GM18508 (cell line): ENCODE data around the gene PEAK1.

Experiments used
- ATAC-seq: cut with Tn5 transposase; IDR thresholded peaks from one replicate; pipeline ENCODE4 v1.9.1; 2021; ENCODE audit warnings: moderate number of reproducible peaks; ENCODE audit not compliant: insufficient read depth, unreplicated experiment

The PEAK1 gene

GRCh38 chr15:77243716-77244401 lies 176.0 kb downstream of the PEAK1 start:
- ATAC-seq, result no peak

- ATAC-seq, result no peak
Measured at GRCh38 chr15:77243135-77243534, 176.8 kb downstream of the PEAK1 start.

- ATAC-seq, result no peak
Measured at GRCh38 chr15:77239882-77240608, 179.9 kb downstream of the PEAK1 start.

DNA sequence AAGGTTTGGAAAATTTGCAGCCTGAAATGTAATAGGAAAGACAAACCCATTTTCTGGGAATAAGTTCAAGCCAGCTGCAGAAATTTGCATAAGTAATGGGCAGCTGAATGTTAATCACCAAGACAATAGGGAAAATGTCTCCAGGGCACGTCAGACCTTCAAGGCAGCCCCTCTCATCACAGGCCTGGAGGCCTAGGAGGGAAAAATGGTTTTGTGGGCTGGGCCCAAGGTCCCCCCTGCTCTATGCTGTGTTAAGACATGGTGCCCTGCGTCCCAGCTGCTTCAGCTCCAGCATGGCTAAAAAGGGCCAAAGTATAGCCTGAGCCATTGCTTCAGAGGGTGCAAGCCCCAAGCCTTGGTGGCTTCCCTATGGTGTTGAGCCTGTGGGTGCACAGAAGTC lies 184.3 kb downstream of the PEAK1 start:
- ATAC-seq, result no peak

DNA sequence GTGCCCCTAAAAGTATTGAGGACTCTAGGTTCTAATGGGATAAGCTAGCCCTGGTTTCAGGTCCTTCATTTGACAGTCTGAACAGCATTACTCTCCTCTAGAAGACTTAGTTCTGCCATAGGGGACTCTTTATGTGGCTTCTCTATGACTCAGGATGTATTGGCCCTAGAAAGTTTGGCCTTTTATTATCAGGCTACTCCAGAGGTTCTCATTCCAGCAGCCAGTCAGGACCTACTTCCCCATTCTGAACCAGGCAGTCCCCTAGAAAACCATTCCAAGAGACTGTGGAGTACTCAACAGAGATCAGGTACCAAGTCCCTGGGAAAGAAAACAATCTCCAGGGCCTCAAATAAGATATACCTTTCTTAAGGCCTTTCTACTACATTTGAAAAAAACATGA lies 191.1 kb downstream of the PEAK1 start:
- ATAC-seq, result no peak

DNA sequence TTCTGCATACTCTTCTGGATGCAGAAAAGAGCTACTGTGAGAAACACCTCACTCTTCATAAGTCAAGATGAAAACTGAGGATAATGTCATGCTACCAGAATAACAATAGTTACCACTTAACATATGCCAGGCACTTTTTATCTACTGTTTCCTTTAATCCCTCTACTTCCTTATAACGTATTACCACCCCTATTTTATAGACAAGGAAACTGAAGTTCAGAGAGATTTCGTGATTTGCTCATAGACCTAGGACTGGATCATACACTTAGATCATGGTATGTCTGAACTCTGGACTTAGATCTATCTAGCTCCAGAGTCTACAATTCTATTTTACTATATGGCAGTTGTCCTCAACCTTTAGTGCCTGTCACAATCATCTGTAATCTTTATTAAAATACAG lies 193.3 kb downstream of the PEAK1 start:
- ATAC-seq, result no peak

DNA sequence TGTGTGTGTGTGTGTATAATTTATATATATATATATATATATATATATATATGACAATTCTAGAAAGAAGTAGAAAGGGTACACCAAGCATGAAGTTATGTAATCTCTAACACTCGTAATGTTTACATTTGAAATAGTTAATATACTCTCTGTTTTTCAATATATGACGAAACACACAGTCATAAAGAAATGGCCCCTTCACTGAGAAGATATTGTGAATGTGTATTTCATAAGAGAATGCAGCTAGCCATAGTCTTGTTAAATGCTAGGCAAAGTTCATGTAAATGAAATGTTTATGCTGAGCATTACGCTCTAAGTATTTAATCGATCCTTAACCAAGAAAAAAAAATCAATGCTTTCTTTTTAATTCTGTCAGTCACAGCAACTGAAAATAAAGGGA lies 194.3 kb downstream of the PEAK1 start:
- ATAC-seq, result no peak

GRCh38 chr15:77225088-77225487 lies 194.8 kb downstream of the PEAK1 start:
- no peak for ATAC-seq

DNA sequence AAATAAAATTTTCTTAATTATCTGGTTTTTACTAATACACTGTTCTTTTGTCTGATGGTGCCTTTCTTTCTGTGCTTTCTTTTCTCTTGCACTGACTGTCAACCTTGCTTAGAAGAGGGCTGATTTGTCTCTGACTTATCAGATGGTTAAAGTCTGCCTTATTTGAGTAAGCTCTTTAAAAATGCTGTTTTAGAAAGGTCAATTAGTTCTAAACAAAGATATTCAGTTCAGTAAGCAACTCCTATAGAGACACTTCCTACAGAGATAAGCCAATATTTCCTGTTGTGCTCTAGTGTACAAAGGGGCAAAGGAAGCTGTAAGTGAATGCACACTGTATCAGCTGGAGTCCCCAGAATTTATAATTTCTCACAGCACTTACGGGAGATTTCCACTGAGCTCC lies 195.6 kb downstream of the PEAK1 start:
- no peak for ATAC-seq

DNA sequence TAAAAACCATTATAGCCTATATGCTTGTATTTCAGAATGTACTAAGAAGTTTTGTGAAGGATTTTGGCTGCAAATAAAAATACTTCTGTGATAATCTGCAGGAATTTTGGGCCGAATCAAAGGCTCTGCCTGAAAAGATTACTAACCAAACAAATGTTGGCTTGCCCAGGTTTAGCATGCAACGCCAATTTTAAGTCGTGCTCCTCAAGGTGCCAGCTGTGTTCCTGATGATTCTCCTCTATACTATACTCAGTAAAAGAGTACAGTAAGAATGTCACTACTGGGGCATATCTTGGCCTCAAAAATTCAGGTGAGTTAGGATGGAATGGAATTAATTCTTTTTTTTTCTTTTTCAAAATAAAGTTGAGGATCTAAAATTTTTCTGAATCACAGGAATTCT lies 198.2 kb downstream of the PEAK1 start:
- no peak for ATAC-seq

DNA sequence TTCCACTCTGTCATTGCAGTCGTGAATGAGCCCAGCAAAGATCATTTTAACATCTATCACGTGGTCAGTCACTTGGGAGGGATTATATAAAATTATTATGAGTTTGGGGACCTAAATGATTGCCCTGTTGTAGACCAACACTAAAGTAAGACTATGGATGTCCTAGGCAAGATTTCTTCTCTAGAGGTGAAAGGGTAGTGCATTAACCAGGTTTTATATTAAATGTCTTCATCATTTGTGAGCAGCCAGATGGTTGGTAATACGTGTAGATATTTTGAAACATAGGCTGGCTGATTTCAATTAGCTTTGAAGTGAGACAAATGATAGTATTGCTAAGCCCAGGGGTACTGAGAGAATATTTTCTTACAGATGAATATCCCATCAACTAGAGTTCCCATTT lies 198.7 kb downstream of the PEAK1 start:
- no peak for ATAC-seq

GRCh38 chr15:77219841-77220240 lies 200.1 kb downstream of the PEAK1 start:
- ATAC-seq, result no peak

DNA sequence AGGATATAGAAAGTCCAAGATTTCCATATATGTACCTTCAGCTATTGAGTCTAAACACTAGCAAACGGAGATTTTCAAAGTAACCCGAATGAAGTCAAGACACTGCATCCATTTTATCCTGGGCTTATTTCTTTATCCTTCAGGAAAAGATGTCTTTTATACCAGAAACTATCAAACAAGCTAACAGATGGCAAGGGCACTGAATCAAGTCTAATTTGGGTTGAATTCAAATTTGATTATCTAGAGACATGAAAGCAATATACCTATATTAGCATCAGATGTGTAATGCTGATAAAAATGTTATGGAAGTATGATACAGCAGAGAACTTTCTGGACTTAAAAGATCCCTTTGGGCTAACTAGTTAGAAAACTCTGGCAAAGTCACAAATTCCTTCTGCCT lies 210.7 kb downstream of the PEAK1 start:
- no peak for ATAC-seq

DNA sequence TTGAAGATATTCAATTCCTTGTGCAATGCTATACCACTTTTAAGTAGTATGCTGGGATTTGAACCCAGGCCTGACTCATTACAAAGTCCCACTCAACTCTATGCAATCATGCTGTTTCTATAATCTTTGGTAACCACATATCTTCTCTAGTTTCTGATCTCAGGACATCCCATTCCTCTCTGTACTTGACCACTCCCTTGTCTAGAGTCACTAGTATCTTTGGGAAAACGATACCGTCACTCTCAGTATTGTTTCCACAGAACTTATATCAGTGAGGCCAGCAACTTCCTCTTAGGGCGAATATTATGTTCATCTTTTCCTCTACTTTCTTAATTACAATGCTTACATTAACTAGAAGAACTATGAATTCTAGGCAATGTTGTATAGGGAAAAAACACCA lies 211.7 kb downstream of the PEAK1 start:
- no peak for ATAC-seq

GRCh38 chr15:77201665-77202064 lies 218.2 kb downstream of the PEAK1 start:
- no peak for ATAC-seq

- no peak for ATAC-seq
Measured at GRCh38 chr15:77196381-77196780, 223.5 kb downstream of the PEAK1 start.

- no peak for ATAC-seq
Measured at GRCh38 chr15:77195586-77195985, 224.3 kb downstream of the PEAK1 start.

- ATAC-seq, result no peak
Measured at GRCh38 chr15:77192451-77192850, 227.5 kb downstream of the PEAK1 start.

DNA sequence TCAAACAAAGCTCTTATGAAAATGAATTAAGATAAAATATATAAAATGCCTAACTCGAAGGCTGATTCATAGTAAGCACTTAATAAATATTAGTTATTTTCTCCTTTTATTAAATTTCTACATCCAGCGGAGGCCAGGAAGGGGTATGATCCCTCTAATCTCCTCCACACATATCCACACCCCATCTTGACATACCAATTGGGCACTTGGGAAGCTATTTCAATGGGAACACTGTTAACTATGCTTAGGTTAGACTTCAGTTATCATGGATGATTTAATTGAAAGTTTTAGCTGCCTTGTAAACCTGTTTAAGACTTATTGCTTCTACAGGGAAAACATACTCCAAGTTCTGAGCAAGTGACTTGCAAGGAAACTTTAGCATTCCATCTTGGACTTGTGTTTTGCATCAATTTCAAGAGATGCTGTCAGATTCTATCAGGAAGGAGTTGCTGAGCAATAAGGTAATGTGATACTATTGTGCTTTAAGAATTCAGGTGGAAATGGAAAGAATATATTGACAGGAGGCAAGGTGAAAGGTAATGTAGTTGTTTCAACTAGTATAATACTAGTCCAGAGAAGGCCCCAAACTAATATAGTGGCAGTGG lies 228.6 kb downstream of the PEAK1 start:
- ATAC-seq, result no peak

GRCh38 chr15:77187751-77188464 lies 232.0 kb downstream of the PEAK1 start:
- ATAC-seq, result no peak

GRCh38 chr15:77186594-77187011 lies 233.3 kb downstream of the PEAK1 start:
- no peak for ATAC-seq
